COLO668 (cell line): ENCODE data around the gene CPEB3.
A peak's percentile ranks its signal among the peaks of the same experiment; 100 is the strongest.

Experiments used
- DNase-seq: peaks from one replicate; lab custom pipeline; 2025; ENCODE audit not compliant: unreplicated experiment; lab: John Stamatoyannopoulos, UW

Gene CPEB3

DNA sequence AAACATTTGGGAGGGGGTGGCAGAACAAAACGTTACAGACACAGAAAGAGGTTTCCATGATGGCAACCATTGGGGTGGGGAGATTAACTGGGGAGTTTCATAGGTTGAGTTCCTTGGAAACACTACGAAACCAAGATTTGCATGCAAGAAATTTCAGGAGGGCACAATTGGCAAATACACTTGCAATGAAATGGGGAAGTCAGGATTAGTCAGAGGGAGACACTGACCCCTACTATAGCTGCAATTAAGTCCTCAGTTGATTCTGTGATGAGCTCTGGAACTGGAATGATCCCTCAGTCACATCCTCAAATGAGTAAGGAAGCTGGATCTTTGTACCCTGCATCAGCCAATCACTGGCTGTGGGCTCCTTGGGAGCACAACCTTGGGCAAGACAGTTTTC is 22.1 kb downstream of the CPEB3 start:
- no peak for DNase-seq

- no peak for DNase-seq
Observed at GRCh38 chr10:92267343-92267742, 23.5 kb downstream of the CPEB3 start.

DNA sequence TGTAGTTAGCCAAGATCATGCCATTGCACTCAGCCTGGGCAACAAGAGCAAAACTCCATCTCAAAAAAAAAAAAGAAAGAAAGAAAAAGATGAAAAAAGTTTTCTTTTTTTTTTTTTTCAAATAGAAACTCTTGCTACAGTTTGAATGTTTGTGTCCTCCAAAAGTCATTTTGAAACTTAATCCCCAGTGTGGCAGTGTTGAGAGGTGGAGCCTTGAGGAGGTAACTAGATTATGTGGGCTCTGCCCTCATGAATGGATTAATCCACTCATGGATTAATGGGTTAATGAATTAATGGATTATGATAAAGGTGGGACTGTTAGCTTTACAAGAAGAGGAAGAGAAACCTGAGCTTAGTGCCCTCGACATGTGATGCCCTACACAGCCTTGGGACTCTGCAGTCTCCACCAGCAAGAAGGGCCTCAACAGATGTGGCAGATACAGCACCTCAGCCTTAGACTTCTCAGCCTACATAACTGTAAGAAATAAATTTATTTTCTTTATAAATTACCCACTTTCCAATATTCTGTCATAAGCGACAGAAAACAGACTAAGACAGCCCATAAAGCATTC is 25.1 kb downstream of the CPEB3 start:
- no peak for DNase-seq

GRCh38 chr10:92264249-92264648 is 26.6 kb downstream of the CPEB3 start:
- DNase-seq, result no peak

DNA sequence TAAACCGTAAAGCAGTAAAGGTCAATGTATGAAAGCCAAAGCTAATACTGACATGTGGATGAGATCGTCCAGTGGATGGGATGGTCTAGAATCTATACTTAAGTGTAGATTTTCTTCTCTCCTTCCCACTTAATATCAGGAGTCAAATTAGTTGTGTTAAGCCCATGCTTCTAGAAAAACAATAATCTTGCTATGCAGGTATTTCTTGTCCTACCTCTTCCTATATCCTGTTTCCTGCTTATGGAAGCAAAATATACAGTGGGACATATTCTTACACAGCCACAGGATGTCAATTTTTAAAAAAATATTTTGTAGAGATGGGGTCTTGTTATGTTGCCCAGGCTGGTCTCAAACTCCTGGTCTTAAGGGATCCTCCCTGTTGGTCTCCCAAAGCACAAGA is 27.5 kb downstream of the CPEB3 start:
- no peak for DNase-seq

DNA sequence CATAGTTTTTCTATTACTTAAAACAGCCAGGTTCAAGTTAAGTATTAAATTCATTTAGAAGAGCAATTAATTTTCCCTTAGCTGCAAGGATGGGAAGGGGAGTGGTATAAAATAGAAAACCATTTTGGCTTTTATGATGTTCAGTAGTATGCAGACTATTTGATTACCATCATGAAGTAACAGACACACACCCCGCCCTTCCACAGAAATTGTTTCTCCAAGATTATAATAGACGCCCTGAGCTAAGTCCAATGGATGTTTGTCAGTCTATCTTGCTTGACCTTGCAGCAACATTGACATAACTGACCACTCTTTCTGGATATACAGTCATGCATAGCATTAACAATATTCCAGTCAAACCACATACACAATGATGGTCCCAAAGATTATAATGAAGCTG is 42.3 kb downstream of the CPEB3 start:
- DNase-seq, result no peak

DNA sequence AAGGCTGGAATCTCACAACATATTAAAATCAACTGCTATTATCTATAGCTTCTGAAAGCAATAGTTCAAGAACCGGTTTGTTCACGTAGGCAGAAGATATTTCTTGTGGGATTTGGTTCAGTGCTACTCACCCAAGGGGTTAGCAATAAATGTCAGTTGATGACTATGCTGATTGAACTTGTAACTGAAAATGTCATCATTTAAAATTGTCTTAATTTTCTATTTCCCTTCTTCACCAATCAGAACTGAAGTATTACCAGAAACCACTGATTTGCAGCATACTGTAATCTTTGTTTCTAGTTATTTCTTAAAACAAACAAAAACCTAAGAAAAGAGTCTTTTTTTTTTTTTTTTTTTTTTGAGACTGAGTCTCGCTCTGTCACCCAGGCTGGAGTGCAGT is 46.1 kb downstream of the CPEB3 start:
- DNase-seq, result no peak

DNA sequence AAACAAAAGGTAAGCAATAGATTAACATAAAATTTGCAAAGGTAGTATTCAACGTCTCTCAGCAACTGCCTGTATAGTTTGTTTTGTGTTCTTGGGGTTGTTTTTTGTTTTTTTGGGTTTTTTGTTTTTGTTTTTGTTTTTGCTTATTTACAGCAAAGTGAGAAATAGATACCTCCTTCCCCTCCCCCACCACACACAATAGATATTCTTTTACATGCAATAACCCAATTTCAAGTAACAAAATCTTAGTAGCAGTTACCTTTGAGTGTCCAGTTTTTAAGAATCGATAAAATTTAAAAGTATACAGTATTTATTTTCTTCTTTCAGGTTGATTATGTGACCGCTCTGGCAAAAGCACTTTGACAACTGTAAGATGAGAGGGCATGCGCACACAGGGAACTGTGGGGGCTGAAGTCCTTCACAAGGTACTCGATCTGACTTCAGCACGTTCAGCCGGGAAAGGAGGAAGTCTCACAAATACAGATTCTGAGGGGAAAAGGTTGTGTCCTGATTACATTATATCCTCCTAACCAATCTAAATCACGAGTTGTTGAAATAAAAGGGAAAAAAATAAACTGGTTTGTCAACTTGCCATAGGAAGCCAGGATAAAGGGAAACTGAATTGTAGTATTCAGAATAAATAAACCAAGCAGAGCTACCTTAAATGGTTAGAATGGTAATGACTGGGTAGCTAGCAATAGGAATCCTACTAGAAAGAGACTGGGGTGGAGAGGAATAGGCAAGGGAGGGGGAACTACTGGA is 47.8 kb downstream of the CPEB3 start:
- DNase-seq, result peak; percentile 45

DNA sequence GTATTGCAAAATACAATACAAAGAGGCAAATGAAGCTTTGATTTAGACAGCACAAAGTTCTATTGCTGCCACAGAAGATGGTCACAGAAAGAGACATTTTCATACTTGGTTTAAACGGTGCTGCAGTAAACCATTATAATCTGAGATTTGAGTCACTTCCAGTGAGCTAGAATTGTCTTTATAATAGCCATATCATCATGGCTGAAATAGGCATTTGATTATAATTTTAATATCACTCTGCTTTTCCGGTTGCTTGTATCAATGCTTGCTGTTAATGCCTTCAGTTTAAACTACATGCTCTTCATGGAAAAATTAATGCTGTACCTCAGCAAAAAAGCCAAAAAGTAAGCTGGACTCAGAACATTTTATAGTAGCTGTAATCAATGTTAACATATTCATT is 48.5 kb downstream of the CPEB3 start:
- no peak for DNase-seq

DNA sequence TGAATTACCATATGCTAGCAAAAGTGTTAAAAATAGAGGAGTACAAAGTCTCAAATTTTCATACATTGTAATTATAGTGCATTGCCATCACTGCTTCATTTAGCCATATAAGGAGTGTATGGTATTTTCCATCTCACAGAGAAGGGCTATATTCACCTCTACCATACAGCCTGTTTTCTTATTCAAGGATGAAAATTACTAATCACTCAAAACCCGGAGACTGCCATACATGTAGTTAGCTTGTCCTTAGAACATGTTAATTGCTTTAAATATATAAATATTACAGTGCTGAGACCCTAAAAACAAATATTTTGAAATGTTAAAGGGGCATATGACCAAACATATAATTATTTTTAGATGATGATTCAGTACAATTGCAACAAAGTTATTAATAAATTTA is 49.4 kb downstream of the CPEB3 start:
- no peak for DNase-seq

GRCh38 chr10:92241158-92241500 is 49.7 kb downstream of the CPEB3 start:
- no peak for DNase-seq

DNA sequence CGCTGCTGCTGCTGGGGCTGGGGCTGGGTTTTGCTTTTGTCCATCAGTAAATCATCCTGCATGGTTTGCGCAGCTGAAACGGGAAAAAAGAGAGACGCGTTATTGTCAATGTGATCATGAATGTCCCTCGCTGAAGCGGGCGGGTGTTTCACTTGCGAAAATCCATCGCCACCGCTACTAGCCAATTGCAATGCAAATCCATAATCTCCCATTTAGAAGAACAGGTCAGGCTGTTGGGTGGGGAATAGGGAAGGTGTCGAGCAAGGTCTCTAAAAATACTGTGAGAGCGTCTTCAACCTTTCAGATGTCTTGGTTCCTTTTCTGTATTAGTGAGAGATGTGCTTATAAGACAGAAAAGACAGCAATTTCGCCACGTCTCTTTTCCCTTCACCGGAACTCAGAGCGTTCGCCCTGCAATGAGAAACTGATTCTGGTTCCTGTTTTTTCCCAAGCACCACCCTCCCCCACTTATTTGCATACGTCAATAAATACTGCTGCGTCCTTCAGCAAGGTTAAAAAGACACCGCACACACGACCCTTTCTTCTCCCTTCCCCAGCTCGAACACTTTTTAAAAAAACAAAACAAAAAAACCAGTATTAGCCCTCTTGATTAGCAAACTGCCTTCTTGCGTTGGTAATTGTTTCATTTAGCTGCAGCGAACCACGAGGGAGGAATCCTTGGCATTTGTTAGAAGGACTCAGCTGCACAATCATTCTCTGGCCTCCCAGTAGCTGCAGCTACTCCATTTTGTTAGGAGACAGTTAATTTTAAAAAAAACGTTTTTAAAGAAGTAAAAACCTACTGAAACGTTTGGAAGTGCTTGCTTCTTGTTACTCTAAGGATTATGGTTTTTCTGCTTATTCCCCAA is 50.4 kb downstream of the CPEB3 start:
- peak; percentile 46 for DNase-seq

GRCh38 chr10:92239600-92240288 is 51.1 kb downstream of the CPEB3 start:
- peak; percentile 48 for DNase-seq

DNA sequence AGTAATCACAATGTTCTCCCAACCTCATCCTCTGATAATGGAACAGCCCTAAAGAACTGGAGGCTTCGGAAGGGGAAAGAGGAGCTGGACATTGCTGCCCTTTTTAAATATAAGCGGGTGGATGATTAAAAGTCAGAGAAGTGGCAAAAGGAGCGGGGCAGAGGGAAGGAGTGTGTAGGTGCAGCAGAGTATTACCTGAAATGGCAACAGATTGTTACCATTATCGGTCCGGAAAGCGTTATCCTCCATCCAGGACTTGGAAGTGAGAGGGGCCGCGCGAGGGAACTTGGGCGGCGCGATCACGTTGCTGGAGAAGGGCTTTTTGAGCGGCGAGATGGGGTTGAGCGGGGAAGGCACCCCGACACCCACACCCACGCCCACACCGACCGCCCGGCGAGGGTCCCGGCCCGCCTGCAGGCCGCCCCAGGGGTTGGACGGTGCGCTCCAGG is 51.7 kb downstream of the CPEB3 start:
- no peak for DNase-seq

- DNase-seq, result no peak
Observed at GRCh38 chr10:92238586-92239098, 52.2 kb downstream of the CPEB3 start.

DNA sequence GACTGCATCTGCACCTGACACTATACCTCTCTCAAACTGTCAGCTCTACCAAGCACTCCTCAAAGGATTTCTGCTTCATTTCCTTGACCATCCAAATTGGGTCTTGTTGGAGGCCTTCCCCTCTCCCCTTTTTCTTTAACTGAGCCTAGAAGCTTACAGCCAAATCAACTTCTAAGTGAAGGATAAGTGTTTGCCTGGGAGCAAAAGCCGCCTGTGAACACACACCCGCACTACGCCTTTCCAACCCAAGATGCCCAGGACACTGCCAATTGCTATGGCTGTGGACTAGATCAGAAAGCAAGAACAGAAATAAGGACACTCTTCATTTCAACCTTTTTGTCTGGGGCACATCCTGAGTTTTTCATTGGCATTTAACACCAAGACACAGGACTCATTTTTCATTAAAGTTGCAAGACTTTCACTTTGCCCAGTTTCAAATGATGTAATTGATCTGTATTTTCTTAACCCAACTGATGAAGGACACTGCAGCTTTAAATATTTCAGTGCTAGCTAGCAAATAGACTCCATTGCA is 52.8 kb downstream of the CPEB3 start:
- DNase-seq, result no peak

GRCh38 chr10:92231196-92231595 is 59.7 kb downstream of the CPEB3 start:
- no peak for DNase-seq

- DNase-seq, result no peak
Observed at GRCh38 chr10:92222603-92223262, 68.1 kb downstream of the CPEB3 start.

GRCh38 chr10:92219559-92219958 is 71.3 kb downstream of the CPEB3 start:
- DNase-seq, result no peak

- DNase-seq, result no peak
Observed at GRCh38 chr10:92218569-92218968, 72.3 kb downstream of the CPEB3 start.
